Mucosa of stomach (tissue), 1 donor: ENCODE measurements around the gene ZSWIM8.

ENCODE experiments used
- H3K27me3 ChIP-seq: one replicate; pipeline ENCODE4 v1.7.0; 2013; ENCODE audit warnings: mild to moderate bottlenecking, low read length; ENCODE audit not compliant: control insufficient read depth, insufficient read depth
- H3K36me3 ChIP-seq: one replicate; pipeline ENCODE4 v1.7.0; 2013; ENCODE audit warnings: low read length; ENCODE audit not compliant: control insufficient read depth, insufficient read depth
- H3K4me1 ChIP-seq: one replicate; pipeline ENCODE4 v1.7.0; 2013; ENCODE audit warnings: mild to moderate bottlenecking, low read length; ENCODE audit not compliant: control insufficient read depth, insufficient read depth
- H3K4me3 ChIP-seq: one replicate; pipeline ENCODE4 v1.7.0; 2013; ENCODE audit warnings: low read length
- H3K9ac ChIP-seq: one replicate; pipeline ENCODE4 v1.7.0; 2013; ENCODE audit warnings: mild to moderate bottlenecking, low read length, moderate library complexity
- H3K9me3 ChIP-seq: one replicate; pipeline ENCODE4 v1.7.0; 2013; ENCODE audit warnings: mild to moderate bottlenecking, low read length, moderate library complexity; ENCODE audit not compliant: control insufficient read depth
- donor health status: Pancreatic carcinoma.

Gene ZSWIM8

DNA sequence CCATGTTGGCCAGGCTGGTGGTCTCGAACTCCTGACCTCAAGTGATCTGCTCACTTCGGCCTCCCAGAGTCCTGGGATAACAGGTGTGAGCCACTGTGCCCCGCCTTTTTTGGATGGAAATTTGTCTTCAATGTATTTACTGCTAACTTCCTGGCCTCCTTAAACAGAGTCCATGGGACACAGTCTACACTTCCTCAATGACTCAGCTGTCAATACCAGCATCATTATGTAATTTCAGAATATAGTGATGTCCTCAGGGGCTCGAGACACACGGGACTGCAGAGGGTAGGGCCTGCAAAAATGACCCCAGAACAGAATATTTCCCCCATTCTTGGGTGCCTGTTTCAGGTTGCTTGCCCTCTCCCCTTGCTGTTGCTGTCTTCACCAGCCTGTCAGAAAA lies 57.9 kb downstream of the ZSWIM8 start:
- Histone ChIP-seq H3K9me3 (no peaks in the 10 kb centered on the region), H3K27me3 (no peaks in the 10 kb centered on the region), H3K4me3 (no peak overlapping the region), H3K9ac (no peak overlapping the region), H3K36me3 (peaks cover 20% of the 10 kb centered on the region), H3K4me1 (no peaks in the 10 kb centered on the region)

DNA sequence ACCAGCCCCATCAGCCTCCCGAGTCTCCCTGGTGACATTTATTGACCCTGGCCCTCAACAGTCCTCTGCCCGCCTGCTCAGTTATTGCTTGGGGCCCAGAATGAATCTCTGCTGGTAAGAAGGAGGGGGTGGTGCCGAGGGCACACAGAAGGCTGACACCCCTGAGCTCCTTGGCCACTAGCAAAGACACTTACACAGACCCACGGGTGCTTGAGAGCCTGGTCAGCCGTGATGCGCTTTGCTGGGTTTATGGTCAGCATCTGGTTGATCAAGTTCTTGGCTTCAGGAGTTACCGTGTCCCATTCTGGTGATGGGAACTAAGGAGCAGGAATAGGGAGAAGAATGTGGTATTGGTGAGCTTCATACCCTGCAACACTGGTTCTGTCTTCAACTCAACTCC lies 61.6 kb downstream of the ZSWIM8 start:
- Histone ChIP-seq H3K9ac (no peak overlapping the region), H3K4me1 (no peaks in the 10 kb centered on the region), H3K9me3 (no peaks in the 10 kb centered on the region), H3K4me3 (no peak overlapping the region), H3K27me3 (no peaks in the 10 kb centered on the region), H3K36me3 (peaks cover 13% of the 10 kb centered on the region)

DNA sequence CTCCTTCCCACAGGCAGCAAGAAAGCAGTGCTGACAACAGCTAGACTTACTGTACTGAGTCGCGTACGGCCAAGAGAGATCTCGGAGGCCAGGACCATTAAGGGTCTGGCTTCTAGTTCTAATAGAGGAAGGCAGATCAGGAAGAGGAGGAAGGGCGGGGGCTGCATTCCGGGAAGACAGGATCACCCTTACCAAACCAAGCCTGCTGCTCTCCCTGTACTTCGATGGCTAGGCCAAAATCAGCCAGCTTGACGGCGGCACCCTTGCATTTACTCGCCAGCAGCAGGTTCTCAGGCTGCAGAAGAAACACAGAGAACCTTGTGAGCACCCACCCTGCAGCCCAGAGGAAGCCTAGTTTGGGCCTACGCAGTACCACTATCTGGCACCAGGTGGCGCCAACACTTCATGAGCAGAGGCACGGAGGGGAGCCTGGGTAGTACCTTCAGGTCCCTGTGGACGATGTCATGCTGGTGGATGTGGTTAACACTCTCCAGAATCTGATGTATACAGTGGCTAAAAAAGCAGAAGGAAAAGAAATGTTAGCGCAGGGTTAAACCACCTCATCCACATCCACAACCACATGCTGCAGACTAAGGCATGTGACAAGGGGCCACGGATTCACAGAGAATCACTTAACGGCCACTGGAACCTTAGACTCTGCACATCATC lies 63.5 kb downstream of the ZSWIM8 start:
- no peaks in the 10 kb centered on the region for H3K4me1 ChIP-seq
- no peaks in the 10 kb centered on the region for H3K9me3 ChIP-seq
- no peaks in the 10 kb centered on the region for H3K27me3 ChIP-seq
- no peak overlapping the region for H3K9ac ChIP-seq
- H3K4me3 ChIP-seq: no peak overlapping the region
- peaks cover 22% of the 10 kb centered on the region for H3K36me3 ChIP-seq

DNA sequence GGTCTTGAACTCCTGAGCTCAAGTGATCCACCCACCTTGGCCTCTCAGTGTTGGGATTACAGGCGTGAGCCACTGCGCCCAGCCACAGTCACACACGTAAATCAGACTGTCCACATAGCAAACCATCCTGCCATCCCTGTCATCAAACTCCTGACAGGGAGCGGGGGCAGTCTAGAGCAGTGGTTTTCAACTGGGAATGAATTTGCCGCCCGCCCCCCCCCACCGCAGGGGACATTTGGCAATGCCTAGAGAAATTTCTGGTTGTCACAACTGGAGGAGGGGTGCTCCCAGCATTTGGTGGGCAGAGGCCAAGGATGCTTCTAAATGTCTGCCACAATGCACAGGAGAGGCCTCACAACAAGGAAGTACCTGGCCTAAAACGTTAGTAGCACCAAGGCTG lies 64.8 kb downstream of the ZSWIM8 start:
- no peaks in the 10 kb centered on the region for H3K9me3 ChIP-seq
- H3K36me3 ChIP-seq: peaks cover 22% of the 10 kb centered on the region
- H3K4me3 ChIP-seq: no peak overlapping the region
- peaks cover 2% of the 10 kb centered on the region for H3K4me1 ChIP-seq
- no peak overlapping the region for H3K9ac ChIP-seq
- no peaks in the 10 kb centered on the region for H3K27me3 ChIP-seq

DNA sequence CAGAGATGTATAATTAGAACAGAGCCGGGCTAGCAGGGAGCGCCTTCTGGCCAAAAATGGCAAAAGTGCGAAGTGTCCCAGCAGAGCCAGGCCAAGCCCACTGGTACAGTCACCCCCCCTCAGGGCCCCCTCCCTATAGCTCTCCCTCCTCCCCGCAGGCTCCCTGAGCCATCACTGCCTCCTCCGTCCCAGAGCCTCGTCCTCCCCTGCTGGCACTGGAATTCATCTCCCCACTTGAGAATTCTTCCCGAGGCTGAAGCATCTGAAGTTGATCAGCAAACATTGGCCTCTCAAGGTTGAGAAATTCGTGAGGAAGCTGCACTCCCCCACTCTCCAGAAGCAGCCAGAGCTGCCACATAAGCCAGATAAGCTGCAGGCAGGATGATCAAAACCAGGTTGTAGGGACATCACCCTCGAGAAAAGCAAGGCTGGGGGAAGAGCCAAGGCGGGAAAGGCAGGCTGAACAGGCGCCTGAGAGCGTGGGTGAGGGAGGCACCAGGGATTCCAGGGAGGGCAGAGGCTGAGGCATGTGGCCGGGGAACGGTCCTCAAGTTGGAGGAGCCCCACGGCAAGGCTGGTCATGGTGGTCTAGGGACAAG lies 65.6 kb downstream of the ZSWIM8 start:
- no peaks in the 10 kb centered on the region for H3K27me3 ChIP-seq
- peaks cover 22% of the 10 kb centered on the region for H3K36me3 ChIP-seq
- H3K9me3 ChIP-seq: no peaks in the 10 kb centered on the region
- no peak overlapping the region for H3K4me3 ChIP-seq
- peaks cover 6% of the 10 kb centered on the region for H3K4me1 ChIP-seq
- no peak overlapping the region for H3K9ac ChIP-seq
